A549 (cell line): Measurements from ENCODE around the gene MUC5AC.
"Not testable (repeated sequence)": the region's sequence is repeated elsewhere in the genome, so short reads cannot be mapped to it uniquely, and the experiment has no call there.

Experiments
- EP300 ChIP-seq, 2 experiments: fragments of >200 bp; sonication (Bioruptor Twin); formaldehyde crosslinking; IDR thresholded peaks; 2 replicates in 1 of 2; 3 replicates in 1 of 2; pipeline ENCODE4 v1.6.1; 2016 to 2017
- JUNB ChIP-seq: fragments of >200 bp; sonication (Bioruptor Twin); formaldehyde crosslinking; IDR thresholded peaks from 2 replicates; pipeline ENCODE4 v1.6.1; 2016
- MAZ ChIP-seq: fragments of 150-350 bp; IDR thresholded peaks from 2 replicates; pipeline ENCODE4 v1.6.1; 2014; ENCODE audit warnings: antibody characterized with exemption, low read depth, low read length, borderline replicate concordance
- POLR2A ChIP-seq: IDR thresholded peaks from 2 replicates; pipeline ENCODE4 v1.6.1; 2012; ENCODE audit warnings: mild to moderate bottlenecking, low read length
- POLR2AphosphoS2 ChIP-seq: conservative IDR thresholded peaks from 2 replicates; pipeline ENCODE4 v1.6.1; 2012; ENCODE audit warnings: low read length, improper control_type of control experiment, inconsistent platforms
- RARB ChIP-seq: fragments of 250-450 bp; sonication (Bioruptor Pico); IDR thresholded peaks from 2 replicates; pipeline ENCODE4 v1.8.0; 2021; ENCODE audit warnings: mild to moderate bottlenecking, moderate library complexity
- TF ChIP-seq, protein P1 (sequence below): IDR thresholded peaks from 2 replicates; pipeline ENCODE4 v1.6.1; 2012

GRCh38 chr11:1173396-1173795, 15.6 kb downstream of the MUC5AC start:
- TF ChIP-seq POLR2AphosphoS2; MAZ; EP300 (IDR thresholded peaks at IDR 0.05); RARB (CRISPR knock-in tag); POLR2A; JUNB: not testable (repeated sequence)
- TF ChIP-seq, protein P1, sequence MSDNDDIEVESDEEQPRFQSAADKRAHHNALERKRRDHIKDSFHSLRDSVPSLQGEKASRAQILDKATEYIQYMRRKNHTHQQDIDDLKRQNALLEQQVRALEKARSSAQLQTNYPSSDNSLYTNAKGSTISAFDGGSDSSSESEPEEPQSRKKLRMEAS: not testable (repeated sequence)
